GM18517 (cell line): ENCODE results near the gene ALKBH7.

Experiments used
- ATAC-seq: cut with Tn5 transposase; IDR thresholded peaks from one replicate; pipeline ENCODE4 v1.9.1; 2021; ENCODE audit warnings: mild to moderate bottlenecking, moderate library complexity; ENCODE audit not compliant: unreplicated experiment

The ALKBH7 gene

GRCh38 chr19:6362351-6362801, 10.2 kb upstream of the ALKBH7 start:
- no peak for ATAC-seq

- no peak for ATAC-seq
Measured at GRCh38 chr19:6364353-6364752, 8.2 kb upstream of the ALKBH7 start.

GRCh38 chr19:6373096-6373812, 660 bp downstream of the ALKBH7 start:
- no peak for ATAC-seq

GRCh38 chr19:6373813-6374108, 1.2 kb downstream of the ALKBH7 start:
- no peak for ATAC-seq

- no peak for ATAC-seq
Measured at GRCh38 chr19:6374161-6374709, 1.6 kb downstream of the ALKBH7 start.

GRCh38 chr19:6374711-6375410, 2.3 kb downstream of the ALKBH7 start:
- ATAC-seq, result no peak

- ATAC-seq, result no peak
Measured at GRCh38 chr19:6375411-6376010, 2.9 kb downstream of the ALKBH7 start, which contains the start of gene PSPN. TSS of gene PSPN (minus strand) at chr19:6375933. CDS start at chr19:6375849, 84 bp downstream.

- no peak for ATAC-seq
Measured at GRCh38 chr19:6376512-6377190, 4.1 kb downstream of the ALKBH7 start.

GRCh38 chr19:6378041-6378440, 5.4 kb downstream of the ALKBH7 start:
- no peak for ATAC-seq

- ATAC-seq, result no peak
Measured at GRCh38 chr19:6378486-6378885, 5.9 kb downstream of the ALKBH7 start.

- ATAC-seq, result no peak
Measured at GRCh38 chr19:6379744-6380143, 7.2 kb downstream of the ALKBH7 start.

GRCh38 chr19:6381030-6381750, 8.6 kb downstream of the ALKBH7 start:
- no peak for ATAC-seq

GRCh38 chr19:6383188-6383587, 10.6 kb downstream of the ALKBH7 start:
- no peak for ATAC-seq

GRCh38 chr19:6384381-6384780, 11.8 kb downstream of the ALKBH7 start:
- no peak for ATAC-seq

- ATAC-seq, result no peak
Measured at GRCh38 chr19:6387372-6387771, 14.8 kb downstream of the ALKBH7 start.

GRCh38 chr19:6392221-6393073, 19.9 kb downstream of the ALKBH7 start:
- no peak for ATAC-seq

- ATAC-seq, result peak; percentile 66
Measured at GRCh38 chr19:6393074-6393982, 20.7 kb downstream of the ALKBH7 start, which contains the start of gene GTF2F1. TSS of gene GTF2F1 (minus strand) at chr19:6393164. CDS start at chr19:6392995, 169 bp downstream.

- no peak for ATAC-seq
Measured at GRCh38 chr19:6393983-6394412, 21.4 kb downstream of the ALKBH7 start.
